HCT116 (cell line): Measurements from ENCODE around the gene ARFGEF3. TPM values are rescaled to one million over a fixed set of nuclear protein-coding genes. Genes with fewer than 3 reads are reported as not detected.

Source experiments
- ATAC-seq: fragments of 200-7000 bp; cut with Tn5 transposase; 2 replicates; pipeline ENCODE4 v1.9.1; 2020; ENCODE audit warnings: mild to moderate bottlenecking, moderate library complexity
- BruUV-seq: library from RNA; stranded (reverse); fragments of 400-500 nt; replicated peaks from 2 replicates; lab custom pipeline; 2021; lab: Mats Ljungman, UMichigan
- CTCF ChIA-PET: fragments of 300-600 bp; sonication (Branson Sonifier 250); formaldehyde crosslinking; loops from one replicate; lab custom pipeline; 2021; ENCODE audit warnings: antibody characterized with exemption; lab: Charles Lee
- POLR2A ChIA-PET: fragments of 300-600, 350-600 bp; sonication (Branson Sonifier 250); formaldehyde crosslinking; loops from one replicate; lab custom pipeline; 2021; ENCODE audit warnings: antibody characterized with exemption; lab: Charles Lee
- RAD21 ChIA-PET, 2 experiments: fragments of 300-600 bp; sonication (Branson Sonifier 250); formaldehyde crosslinking; loops; one replicate each; lab custom pipeline; 2023; ENCODE audit warnings: low total read pairs in 2 of 2; ENCODE audit not compliant: uncharacterized antibody in 2 of 2, unreplicated experiment in 2 of 2, low non-redundant PET in 1 of 2; lab: Charles Lee
- DNase-seq: peaks from one replicate; pipeline ENCODE4 v3.0.0-alpha.2; 2010; ENCODE audit warnings: low read depth, low spot score
- H2AFZ ChIP-seq: fragments of 200-600 bp; shearing (Covaris generic), sonication (generic); 2 replicates; pipeline ENCODE4 v1.6.1; 2017; ENCODE audit warnings: low read depth, mixed run types, mixed read lengths, antibody characterized with exemption, low read length; ENCODE audit not compliant: poor library complexity, severe bottlenecking
- H3K27ac ChIP-seq: 2 replicates; pipeline ENCODE4 v1.5.1; 2012; ENCODE audit warnings: low read depth, low read length
- H3K27me3 ChIP-seq: fragments of 200-600 bp; sonication (generic); 2 replicates; pipeline ENCODE4 v1.6.1; 2016; ENCODE audit warnings: mixed run types, low read length, mixed read lengths; ENCODE audit not compliant: insufficient read depth
- H3K36me3 ChIP-seq, 2 experiments: fragments of 200-500 bp in 1 of 2; fragments of 200-600 bp in 1 of 2; sonication (Bioruptor generic) in 1 of 2; sonication (generic) in 1 of 2; 2 replicates each; pipeline versions ENCODE4 v1.5.1 to v1.6.1; 2014 to 2016; ENCODE audit warnings: low read length in 2 of 2, inconsistent platforms in 1 of 2, mixed read lengths in 1 of 2, mixed run types in 1 of 2; ENCODE audit not compliant: insufficient read depth in 2 of 2, control insufficient read depth in 1 of 2
- H3K4me1 ChIP-seq, 2 experiments: fragments of 200-600 bp in 1 of 2; sonication (generic) in 1 of 2; 2 replicates each; pipeline versions ENCODE4 v1.5.1 to v1.6.1; 2012 to 2017; ENCODE audit warnings: low read length in 2 of 2, inconsistent platforms in 1 of 2, mild to moderate bottlenecking in 1 of 2, mixed read lengths in 1 of 2, mixed run types in 1 of 2, moderate library complexity in 1 of 2; ENCODE audit not compliant: insufficient read depth in 2 of 2, control insufficient read depth in 1 of 2
- H3K4me2 ChIP-seq: fragments of 200-600 bp; sonication (generic); 2 replicates; pipeline ENCODE4 v1.6.1; 2017; ENCODE audit warnings: mixed run types, low read length, mixed read lengths
- H3K4me3 ChIP-seq, 2 experiments: fragments of 200-600 bp in 1 of 2; sonication (generic) in 1 of 2; replicated peaks in 1 of 2; 2 replicates each; pipeline ENCODE4 v1.5.1; 2011 to 2016; ENCODE audit warnings: low read length in 2 of 2, control low read depth in 1 of 2, low read depth in 1 of 2, mild to moderate bottlenecking in 1 of 2, mixed read lengths in 1 of 2, mixed run types in 1 of 2
- H3K79me2 ChIP-seq: fragments of 200-600 bp; sonication (generic); 2 replicates; pipeline ENCODE4 v1.6.1; 2017; ENCODE audit warnings: mild to moderate bottlenecking, mixed run types, low read length, moderate library complexity, mixed read lengths; ENCODE audit not compliant: insufficient read depth
- H3K9ac ChIP-seq: fragments of 200-600 bp; sonication (generic); 2 replicates; pipeline ENCODE4 v1.6.1; 2016; ENCODE audit warnings: low read length, mixed read lengths
- H3K9me2 ChIP-seq: fragments of 200-600 bp; sonication (generic), shearing (Covaris generic); 2 replicates; pipeline ENCODE4 v1.6.1; 2017; ENCODE audit warnings: mixed run types, mild to moderate bottlenecking, moderate library complexity; ENCODE audit not compliant: insufficient read depth
- H3K9me3 ChIP-seq, 2 experiments: fragments of 200-500 bp in 1 of 2; fragments of 200-600 bp in 1 of 2; sonication (Bioruptor generic) in 1 of 2; sonication (generic) in 1 of 2; 2 replicates each; pipeline ENCODE4 v1.6.1; 2014 to 2017; ENCODE audit warnings: low read length in 2 of 2, mixed read lengths in 2 of 2, inconsistent platforms in 1 of 2, low read depth in 1 of 2, mild to moderate bottlenecking in 1 of 2, mixed run types in 1 of 2, moderate library complexity in 1 of 2; ENCODE audit not compliant: control insufficient read depth in 1 of 2, insufficient read depth in 1 of 2
- H4K20me1 ChIP-seq: fragments of 200-600 bp; sonication (generic), shearing (Covaris generic); 2 replicates; pipeline ENCODE4 v1.6.1; 2017; ENCODE audit warnings: mixed run types, mild to moderate bottlenecking, moderate library complexity; ENCODE audit not compliant: insufficient read depth
- CBX3 ChIP-seq: IDR thresholded peaks from 2 replicates; pipeline ENCODE4 v1.6.1; 2012; ENCODE audit warnings: low read depth
- CTCF ChIP-seq, 3 experiments: fragments of 200-600 bp in 1 of 3; sonication (generic) in 1 of 3; IDR thresholded peaks in 2 of 3; conservative IDR thresholded peaks in 1 of 3; 2 replicates each; pipeline ENCODE4 v1.5.1; 2012 to 2017; ENCODE audit warnings: low read depth in 2 of 3, low read length in 2 of 3, antibody characterized with exemption in 1 of 3, borderline replicate concordance in 1 of 3, control low read depth in 1 of 3, mild to moderate bottlenecking in 1 of 3, mixed read lengths in 1 of 3, mixed run types in 1 of 3, moderate library complexity in 1 of 3; ENCODE audit not compliant: insufficient read depth in 1 of 3
- EGR1 ChIP-seq: IDR thresholded peaks from 2 replicates; pipeline ENCODE4 v1.6.1; 2012; ENCODE audit warnings: low read depth
- ELF1 ChIP-seq: IDR thresholded peaks from 2 replicates; pipeline ENCODE4 v1.6.1; 2012; ENCODE audit warnings: low read depth, borderline replicate concordance
- EZH2 ChIP-seq: fragments of 200-600 bp; sonication (generic); IDR thresholded peaks from 2 replicates; pipeline ENCODE4 v1.6.1; 2017; ENCODE audit warnings: antibody characterized with exemption, mixed run types
- EZH2phosphoT487 ChIP-seq: fragments of 200-600 bp; IDR thresholded peaks from 2 replicates; pipeline ENCODE4 v1.6.1; 2018; ENCODE audit warnings: antibody characterized with exemption, borderline replicate concordance
- FOSL1 ChIP-seq: IDR thresholded peaks from 2 replicates; pipeline ENCODE4 v1.6.1; 2012; ENCODE audit warnings: low read depth
- POLR2AphosphoS5 ChIP-seq: IDR thresholded peaks from 2 replicates; pipeline ENCODE4 v1.6.1; 2011; ENCODE audit warnings: mild to moderate bottlenecking, low read depth, low read length, moderate library complexity
- RAD21 ChIP-seq: IDR thresholded peaks from 2 replicates; pipeline ENCODE4 v1.6.1; 2012; ENCODE audit warnings: low read depth, mild to moderate bottlenecking
- SIN3A ChIP-seq: IDR thresholded peaks from 2 replicates; pipeline ENCODE4 v1.6.1; 2012; ENCODE audit warnings: low read depth
- SRF ChIP-seq: IDR thresholded peaks from 2 replicates; pipeline ENCODE4 v1.6.1; 2012; ENCODE audit warnings: low read depth
- YY1 ChIP-seq: IDR thresholded peaks from 2 replicates; pipeline ENCODE4 v1.6.1; 2011; ENCODE audit warnings: low read length, low read depth, moderate library complexity, mild to moderate bottlenecking; ENCODE audit not compliant: insufficient replicate concordance; ENCODE audit errors: extremely low read depth
- ZNF274 ChIP-seq: fragments of 200-500 bp; sonication (Bioruptor generic); IDR thresholded peaks from 2 replicates; pipeline ENCODE4 v1.6.1; 2014; ENCODE audit warnings: mild to moderate bottlenecking, low read depth, low read length, inconsistent platforms
- intact Hi-C: fragments of 100-400 bp; cut with micrococcal nuclease; formaldehyde crosslinking; loops from 2 replicates; pipeline ENCODE4 v1.10.0; 2022
- total RNA-seq: library from RNA; stranded (reverse); gene quantifications from one replicate; pipeline ENCODE4 v1.2.1, GENCODE V29; 2021; ENCODE audit not compliant: unreplicated experiment
- TF ChIP-seq, protein P1 (sequence below): IDR thresholded peaks from 2 replicates; pipeline ENCODE4 v1.6.1; 2012
- TF ChIP-seq, protein P2 (sequence below): IDR thresholded peaks from 2 replicates; pipeline ENCODE4 v1.6.1; 2011; ENCODE audit warnings: mild to moderate bottlenecking, low read length, moderate library complexity; ENCODE audit not compliant: insufficient replicate concordance; ENCODE audit errors: extremely low read depth

The ARFGEF3 gene
- total RNA-seq, 1 experiment from 2014 or later: 3.8 TPM

GRCh38 chr6:138331444-138331843 lies 169.7 kb downstream of the ARFGEF3 start:
- RAD21 ChIA-PET: no interaction called here
- Histone ChIP-seq H3K4me2 (no peak overlapping the region), H3K4me1 (no peaks in the 10 kb centered on the region), H3K9me2 (no peaks in the 10 kb centered on the region), H4K20me1 (no peaks in the 10 kb centered on the region), H3K9ac (no peak overlapping the region), H3K27ac (no peak overlapping the region), H3K4me3 (no peak overlapping the region), H3K27me3 (no peaks in the 10 kb centered on the region), H3K9me3 (no peaks in the 10 kb centered on the region), H3K79me2 (no peaks in the 10 kb centered on the region), H2AFZ (no peak overlapping the region), H3K36me3 (no peaks in the 10 kb centered on the region)
- BruUV-seq: no TSS peak
- CTCF ChIA-PET: no interaction called here
- DNase-seq: no peak
- intact Hi-C loops: no loop called here
- POLR2A ChIA-PET: no interaction called here
- ATAC-seq: no peak
- no peak for TF ChIP-seq EZH2
- no peak for TF ChIP-seq EZH2phosphoT487
- TF ChIP-seq SRF: no peak

DNA sequence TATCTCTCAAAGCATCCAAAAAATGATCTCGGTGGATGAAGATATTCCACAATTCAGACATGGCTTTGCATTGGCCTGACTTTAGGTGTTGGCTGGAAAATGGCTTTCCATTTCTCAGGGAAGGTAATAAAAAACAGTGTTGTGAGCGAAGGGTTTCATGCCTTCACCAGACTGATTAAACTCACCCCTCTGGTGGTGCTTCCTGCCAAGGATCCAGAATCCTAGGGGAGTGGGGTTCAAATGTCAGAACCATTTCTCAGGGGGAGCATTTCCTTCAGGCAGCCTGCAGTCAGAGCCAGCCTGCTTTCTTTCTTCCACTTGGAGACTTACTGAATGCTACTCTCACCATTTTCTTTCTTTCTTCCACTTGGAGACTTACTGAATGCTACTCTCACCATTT lies 170.2 kb downstream of the ARFGEF3 start:
- no peak overlapping the region for H2AFZ ChIP-seq
- H3K9me2 ChIP-seq: no peaks in the 10 kb centered on the region
- ChIA-PET RAD21 (no interaction called here), POLR2A (no interaction called here), CTCF (no interaction called here)
- H3K4me2 ChIP-seq: no peak overlapping the region
- H3K9ac ChIP-seq: no peak overlapping the region
- BruUV-seq: no TSS peak
- H3K36me3 ChIP-seq: no peaks in the 10 kb centered on the region
- no peak for ATAC-seq
- H3K4me3 ChIP-seq: no peak overlapping the region
- TF ChIP-seq, protein P1, sequence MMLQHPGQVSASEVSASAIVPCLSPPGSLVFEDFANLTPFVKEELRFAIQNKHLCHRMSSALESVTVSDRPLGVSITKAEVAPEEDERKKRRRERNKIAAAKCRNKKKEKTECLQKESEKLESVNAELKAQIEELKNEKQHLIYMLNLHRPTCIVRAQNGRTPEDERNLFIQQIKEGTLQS: no peak
- no peak for TF ChIP-seq ZNF274
- TF ChIP-seq CTCF (IDR thresholded peaks at IDR 0.05 in 2 of 3, conservative IDR thresholded peaks at IDR 0.05 in 1 of 3; ENCODE audit: borderline replicate concordance in 1 of 3, insufficient read depth in 1 of 3, low read depth in 2 of 3, low read length in 2 of 3): no peak
- no peak for TF ChIP-seq RAD21
- TF ChIP-seq POLR2AphosphoS5: no peak
- no peak for TF ChIP-seq FOSL1
- no peak for TF ChIP-seq EGR1
- TF ChIP-seq, protein P2, sequence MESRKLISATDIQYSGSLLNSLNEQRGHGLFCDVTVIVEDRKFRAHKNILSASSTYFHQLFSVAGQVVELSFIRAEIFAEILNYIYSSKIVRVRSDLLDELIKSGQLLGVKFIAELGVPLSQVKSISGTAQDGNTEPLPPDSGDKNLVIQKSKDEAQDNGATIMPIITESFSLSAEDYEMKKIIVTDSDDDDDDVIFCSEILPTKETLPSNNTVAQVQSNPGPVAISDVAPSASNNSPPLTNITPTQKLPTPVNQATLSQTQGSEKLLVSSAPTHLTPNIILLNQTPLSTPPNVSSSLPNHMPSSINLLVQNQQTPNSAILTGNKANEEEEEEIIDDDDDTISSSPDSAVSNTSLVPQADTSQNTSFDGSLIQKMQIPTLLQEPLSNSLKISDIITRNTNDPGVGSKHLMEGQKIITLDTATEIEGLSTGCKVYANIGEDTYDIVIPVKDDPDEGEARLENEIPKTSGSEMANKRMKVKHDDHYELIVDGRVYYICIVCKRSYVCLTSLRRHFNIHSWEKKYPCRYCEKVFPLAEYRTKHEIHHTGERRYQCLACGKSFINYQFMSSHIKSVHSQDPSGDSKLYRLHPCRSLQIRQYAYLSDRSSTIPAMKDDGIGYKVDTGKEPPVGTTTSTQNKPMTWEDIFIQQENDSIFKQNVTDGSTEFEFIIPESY: no peak
- TF ChIP-seq SIN3A: no peak
- no peak for TF ChIP-seq CBX3
- TF ChIP-seq ELF1: no peak
- no peak for TF ChIP-seq YY1
- H3K27me3 ChIP-seq: no peaks in the 10 kb centered on the region
- intact Hi-C loops: no loop called here
- H3K27ac ChIP-seq: no peak overlapping the region
- H4K20me1 ChIP-seq: no peaks in the 10 kb centered on the region
- DNase-seq: no peak
- no peaks in the 10 kb centered on the region for H3K79me2 ChIP-seq
- H3K9me3 ChIP-seq: no peaks in the 10 kb centered on the region
- H3K4me1 ChIP-seq: no peaks in the 10 kb centered on the region
